ENCODE results near the gene PRKAR1B. TPM values are rescaled to one million over a fixed set of nuclear protein-coding genes. Genes with fewer than 3 reads are reported as not detected.

PRKAR1B gene
- total RNA-seq, 2 donors from 2014 or later = 2.0 to 3.4 TPM

- H3K27me3 ChIP-seq = no peaks in the 10 kb centered on the region
- ATAC-seq (no peak), DNase-seq (no peak)
- TF ChIP-seq POLR2A (IDR thresholded peaks at IDR 0.05) (no peak), CTCF (IDR thresholded peaks at IDR 0.05) (no peak)
- WGBS, 2 donors = 93 to 98% methylated on average over 11 to 26 of the region's 29 CpGs
- H3K27ac ChIP-seq = no peak overlapping the region
- H3K36me3 ChIP-seq (replicated peaks in 1 of 2; ENCODE audit: insufficient read depth in 1 of 2, low read depth in 2 of 2) = no peaks in the 10 kb centered on the region
- H3K4me3 ChIP-seq = no peak overlapping the region
- intact Hi-C loops (cut with DNase I) = no loop called here
- no peaks in the 10 kb centered on the region for H3K9me3 ChIP-seq
- H3K4me1 ChIP-seq = peaks cover 8% of the 10 kb centered on the region
These were observed 132.0 kb downstream of the PRKAR1B start for GRCh38 chr7:594920-595620.

GRCh38 chr7:594212-594913, 132.7 kb downstream of the PRKAR1B start:
- 95 to 97% methylated on average over 4 to 11 of the region's 16 CpGs for WGBS, 2 donors
- Histone ChIP-seq H3K4me3 (no peak overlapping the region), H3K36me3 (replicated peaks in 1 of 2; ENCODE audit: insufficient read depth in 1 of 2, low read depth in 2 of 2) (no peaks in the 10 kb centered on the region), H3K4me1 (peaks cover 8% of the 10 kb centered on the region), H3K27me3 (no peaks in the 10 kb centered on the region), H3K27ac (no peak overlapping the region), H3K9me3 (no peaks in the 10 kb centered on the region)
- DNase-seq = no peak
- intact Hi-C loops (cut with DNase I) = no loop called here
- no peak for TF ChIP-seq CTCF (IDR thresholded peaks at IDR 0.05)
- TF ChIP-seq POLR2A (IDR thresholded peaks at IDR 0.05) = no peak
- no peak for ATAC-seq

GRCh38 chr7:593324-594115, 133.6 kb downstream of the PRKAR1B start:
- no peaks in the 10 kb centered on the region for H3K27me3 ChIP-seq
- TF ChIP-seq CTCF (IDR thresholded peaks at IDR 0.05) = no peak
- TF ChIP-seq POLR2A (IDR thresholded peaks at IDR 0.05) = no peak
- ATAC-seq = no peak
- H3K4me3 ChIP-seq = no peak overlapping the region
- peaks cover 8% of the 10 kb centered on the region for H3K4me1 ChIP-seq
- H3K9me3 ChIP-seq = no peaks in the 10 kb centered on the region
- no peak overlapping the region for H3K27ac ChIP-seq
- 76 to 94% methylated on average over 13 to 34 of the region's 34 CpGs for WGBS, 2 donors
- DNase-seq = no peak
- H3K36me3 ChIP-seq (replicated peaks in 1 of 2; ENCODE audit: insufficient read depth in 1 of 2, low read depth in 2 of 2) = no peaks in the 10 kb centered on the region
- intact Hi-C loops (cut with DNase I) = no loop called here

GRCh38 chr7:591856-592628, 135.0 kb downstream of the PRKAR1B start:
- no peak for ATAC-seq
- DNase-seq = no peak
- peaks cover 8% of the 10 kb centered on the region for H3K4me1 ChIP-seq
- intact Hi-C loops (cut with DNase I) = no loop called here
- H3K27me3 ChIP-seq = no peaks in the 10 kb centered on the region
- no peak overlapping the region for H3K4me3 ChIP-seq
- WGBS, 2 donors = 89 to 90% methylated on average over 7 to 41 of the region's 42 CpGs
- H3K27ac ChIP-seq = no peak overlapping the region
- no peak for TF ChIP-seq POLR2A (IDR thresholded peaks at IDR 0.05)
- TF ChIP-seq CTCF (IDR thresholded peaks at IDR 0.05) = no peak
- H3K9me3 ChIP-seq = no peaks in the 10 kb centered on the region
- H3K36me3 ChIP-seq (replicated peaks in 1 of 2; ENCODE audit: insufficient read depth in 1 of 2, low read depth in 2 of 2) = no peaks in the 10 kb centered on the region
